GM19452 (cell line): ENCODE results near the gene UPK3A.
A peak's percentile ranks its signal among the peaks of the same experiment; 100 is the strongest.

Experiments
- ATAC-seq: cut with Tn5 transposase; IDR thresholded peaks from one replicate; pipeline ENCODE4 v1.9.1; 2021; ENCODE audit not compliant: unreplicated experiment

UPK3A gene

DNA sequence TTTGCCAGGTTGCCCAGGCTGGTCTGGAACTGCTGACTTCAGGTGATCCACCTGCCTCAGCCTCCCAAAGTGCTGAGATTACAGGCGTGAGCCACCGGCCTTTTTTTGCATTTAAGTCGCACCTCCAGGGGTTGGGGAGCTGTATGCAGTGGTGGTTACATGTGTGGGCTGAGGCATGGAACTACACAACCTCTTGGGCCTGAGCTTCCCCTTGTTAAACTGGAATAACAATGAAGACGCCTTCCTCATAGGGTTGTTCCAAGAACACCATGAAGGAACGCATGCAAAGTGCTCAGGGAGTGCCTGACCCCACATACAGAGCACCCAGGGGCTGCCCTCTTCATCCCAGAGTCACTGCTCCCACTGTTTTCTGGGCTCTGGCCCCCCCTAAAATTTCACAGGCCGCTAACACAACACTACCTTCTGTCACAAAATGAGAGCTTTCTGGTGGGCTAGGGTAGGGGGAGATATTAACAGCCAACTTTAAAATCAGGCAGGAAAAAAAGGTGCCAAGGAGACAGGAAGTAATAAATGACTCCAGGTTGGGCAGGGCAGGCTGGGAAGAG lies 23.7 kb downstream of the UPK3A start:
- ATAC-seq = no peak

DNA sequence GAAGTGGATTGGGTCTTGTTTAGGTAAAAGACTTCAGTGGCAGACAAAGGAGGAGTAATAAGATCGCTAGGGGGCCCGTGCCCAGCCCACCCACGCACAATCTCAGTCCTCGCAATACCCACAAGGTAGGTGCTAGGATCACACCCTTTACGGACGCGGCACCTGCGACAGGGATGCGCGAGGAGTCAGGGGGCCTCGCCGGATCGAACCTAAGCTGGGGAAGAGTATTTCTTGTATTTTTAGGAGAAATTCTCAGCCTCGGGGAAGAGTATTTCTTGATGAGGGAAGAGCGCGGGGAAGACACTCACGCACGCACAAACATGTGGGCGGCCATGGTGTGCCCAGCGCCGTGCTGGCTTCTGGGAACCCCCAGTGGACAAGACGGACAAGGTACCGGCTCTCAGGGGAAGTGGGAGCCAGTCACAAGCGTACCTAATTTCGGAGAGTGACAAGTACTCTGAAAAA lies 24.2 kb downstream of the UPK3A start:
- no peak for ATAC-seq

DNA sequence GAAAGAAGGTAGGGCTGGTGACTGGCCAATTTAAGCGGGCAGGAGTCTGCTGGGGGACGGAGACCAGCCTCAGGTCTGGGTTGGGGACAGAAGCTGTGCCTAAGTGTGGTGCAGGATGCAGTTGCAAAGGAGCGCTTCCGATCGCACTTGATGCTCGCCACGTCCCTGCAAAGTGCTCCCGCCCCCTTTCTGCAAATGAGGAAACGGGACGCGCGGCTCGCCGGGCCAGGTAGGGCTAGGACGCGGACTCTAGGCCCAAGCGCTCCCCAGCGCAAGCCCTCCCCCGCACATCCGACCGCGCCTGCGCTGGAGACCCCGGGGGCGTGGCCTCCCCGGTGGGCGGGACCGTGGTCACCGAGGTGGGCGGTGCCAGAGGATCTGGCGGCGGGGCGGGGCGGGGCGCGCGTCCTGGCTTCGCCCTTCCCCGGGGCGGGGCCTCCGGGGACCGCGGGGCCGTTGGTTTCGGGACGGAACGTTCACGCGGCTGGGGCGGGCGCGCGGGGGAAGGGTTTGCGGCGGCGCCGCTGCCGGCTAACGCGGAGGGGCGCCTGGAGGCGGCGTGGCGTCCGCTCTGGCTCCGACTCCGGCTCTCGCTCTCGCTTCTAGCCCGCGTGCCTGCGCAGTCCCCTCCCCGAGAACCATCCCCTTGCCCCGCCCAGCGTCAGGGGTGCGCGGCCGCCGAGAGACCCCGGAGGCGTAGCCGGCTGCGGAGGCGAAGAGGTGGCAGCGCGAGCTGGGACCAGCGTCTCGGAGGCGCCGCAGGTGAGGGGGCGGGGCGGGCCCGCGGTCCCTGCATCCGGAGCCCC lies 24.9 kb downstream of the UPK3A start, which contains the start of gene FAM118A:
TSS of gene FAM118A (plus strand) at position 513 of the 806 bp plus-strand sequence. CDS start 12,446 bp downstream, outside the sequence.
- ATAC-seq = peak; percentile 74

- no peak for ATAC-seq
Measured at GRCh38 chr22:45310331-45310976, 25.7 kb downstream of the UPK3A start.

- no peak for ATAC-seq
Measured at GRCh38 chr22:45310977-45311531, 26.3 kb downstream of the UPK3A start.

DNA sequence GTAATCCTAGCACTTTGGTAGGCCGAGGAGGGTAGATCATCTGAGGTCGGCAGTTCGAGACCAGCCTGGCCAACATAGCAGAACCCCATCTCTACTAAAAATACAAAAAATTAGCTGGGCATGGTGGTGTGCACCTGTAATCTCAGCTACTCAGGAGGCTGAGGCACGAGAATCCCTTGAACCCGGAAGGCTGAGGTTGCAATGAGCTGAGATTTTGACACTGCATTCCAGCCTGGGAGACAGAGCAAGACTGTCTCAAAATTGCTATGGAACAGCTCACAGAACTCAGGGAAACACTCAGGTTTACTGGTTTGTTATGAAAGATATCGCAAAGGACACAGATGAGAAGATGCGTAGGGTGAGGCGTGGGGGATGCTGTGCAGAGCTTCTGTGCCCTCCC lies 27.7 kb downstream of the UPK3A start:
- no peak for ATAC-seq

DNA sequence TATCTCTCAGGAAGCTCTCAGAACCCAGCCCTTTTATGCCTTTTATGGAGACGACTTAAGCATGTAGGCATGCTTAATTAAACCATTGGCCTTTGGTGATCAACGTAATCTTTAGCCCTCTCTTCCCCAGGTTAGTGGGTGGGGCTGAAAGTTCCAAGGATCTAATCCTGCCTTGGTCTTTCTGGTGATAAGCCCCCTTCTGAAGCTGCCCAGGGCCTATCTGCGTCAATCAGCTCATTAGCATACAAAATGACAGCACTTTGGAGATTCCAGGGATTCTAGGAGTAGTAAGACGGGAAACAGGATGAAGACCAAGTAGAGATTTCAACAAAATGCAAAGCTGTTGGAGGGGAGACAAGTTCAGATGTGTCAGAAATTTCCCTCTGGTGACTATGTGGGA lies 28.1 kb downstream of the UPK3A start:
- ATAC-seq = no peak

GRCh38 chr22:45314054-45314721 lies 29.4 kb downstream of the UPK3A start:
- no peak for ATAC-seq

DNA sequence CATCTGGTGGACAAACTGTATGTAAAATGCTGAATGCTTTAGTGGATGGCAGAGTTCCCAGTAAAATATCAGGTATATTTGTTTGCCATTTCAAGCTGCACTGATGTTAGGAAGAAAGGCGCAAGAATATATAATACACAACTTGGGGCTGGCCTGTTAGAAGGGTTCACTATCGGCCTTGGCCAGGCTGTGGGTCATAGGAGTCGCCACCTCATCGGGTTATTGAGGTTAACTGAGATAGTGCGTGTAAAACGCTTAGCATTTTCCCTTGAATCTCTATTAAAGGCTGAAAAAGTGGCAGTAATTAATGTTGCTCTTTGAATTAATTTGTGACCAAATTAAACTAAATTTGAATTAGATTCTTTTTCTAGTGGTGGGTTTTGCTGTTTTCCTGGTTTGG lies 30.0 kb downstream of the UPK3A start:
- no peak for ATAC-seq

GRCh38 chr22:45316796-45317526 lies 32.2 kb downstream of the UPK3A start:
- ATAC-seq = no peak

GRCh38 chr22:45317551-45318167 lies 32.9 kb downstream of the UPK3A start:
- ATAC-seq = no peak

GRCh38 chr22:45318168-45318557 lies 33.4 kb downstream of the UPK3A start:
- peak; percentile 51 for ATAC-seq

GRCh38 chr22:45318558-45319323 lies 34.0 kb downstream of the UPK3A start:
- ATAC-seq = peak; percentile 58

DNA sequence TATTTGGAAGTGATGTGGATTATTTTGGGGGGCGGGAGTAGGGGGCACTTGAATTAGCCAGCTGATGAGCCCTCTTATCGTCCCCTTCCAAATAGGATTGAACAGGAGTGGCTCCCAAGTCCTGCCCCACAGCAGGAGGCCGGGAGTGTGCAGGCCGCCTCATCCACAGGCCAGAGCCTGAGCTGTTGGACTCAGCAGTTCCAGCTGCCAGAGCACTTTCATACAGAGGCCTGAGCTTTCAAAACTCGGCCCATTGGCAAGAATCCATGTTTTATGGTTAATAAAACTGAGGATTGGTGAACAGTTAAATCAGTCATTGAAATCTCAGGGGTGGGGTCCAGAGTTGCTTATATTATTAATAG lies 34.6 kb downstream of the UPK3A start:
- ATAC-seq = no peak

- no peak for ATAC-seq
Measured at GRCh38 chr22:45320357-45320976, 35.7 kb downstream of the UPK3A start.

GRCh38 chr22:45321827-45322226 lies 37.1 kb downstream of the UPK3A start:
- ATAC-seq = no peak

DNA sequence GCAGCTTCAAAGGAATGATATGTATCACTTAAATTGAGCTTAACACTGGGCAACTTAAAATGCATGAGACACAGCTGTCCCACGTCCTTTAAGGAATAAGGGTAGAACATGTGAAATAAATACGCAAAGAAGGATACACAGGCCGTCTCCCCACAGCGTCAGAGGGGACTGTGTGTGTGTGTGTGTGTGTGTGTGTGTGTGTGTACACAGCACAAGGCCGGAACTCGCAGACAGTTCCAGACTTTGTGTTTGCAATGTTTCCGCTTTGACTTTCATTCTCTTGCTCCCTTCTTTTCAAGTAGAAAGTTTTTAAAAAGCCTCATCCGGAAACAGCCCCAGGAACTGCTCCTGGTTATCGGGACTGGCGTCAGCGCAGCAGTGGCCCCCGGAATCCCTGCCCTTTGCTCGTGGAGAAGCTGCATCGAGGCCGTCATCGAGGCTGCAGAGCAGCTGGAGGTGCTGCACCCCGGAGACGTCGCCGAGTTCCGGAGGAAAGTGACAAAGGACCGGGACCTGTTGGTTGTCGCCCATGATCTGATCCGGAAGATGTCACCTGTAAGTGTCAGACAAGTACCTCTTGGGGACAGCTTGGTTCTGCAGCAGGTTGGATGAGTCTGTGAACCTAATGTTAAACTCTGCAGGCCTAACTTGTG lies 38.2 kb downstream of the UPK3A start:
- ATAC-seq = no peak

- ATAC-seq = no peak
Measured at GRCh38 chr22:45323695-45324094, 38.9 kb downstream of the UPK3A start.
